ENCODE results near the gene RGS17. TPM values are rescaled to one million over a fixed set of nuclear protein-coding genes. Genes with fewer than 3 reads are reported as not detected.
"Not testable (repeated sequence)": the region's sequence is repeated elsewhere in the genome, so short reads cannot be mapped to it uniquely, and the experiment has no call there.

Gene RGS17
- total RNA-seq, 1 experiment from 2014 or later: 3.8 TPM

- Histone ChIP-seq H3K27me3 (ENCODE audit: control insufficient read depth, insufficient read depth, low read length) (no peaks in the 10 kb centered on the region), H3K36me3 (replicated peaks; ENCODE audit: control insufficient read depth, insufficient read depth, low read length) (no peaks in the 10 kb centered on the region)
Measured at GRCh38 chr6:153016846-153017245, 114.2 kb downstream of the RGS17 start.

GRCh38 chr6:153015094-153015640, 115.9 kb downstream of the RGS17 start:
- Histone ChIP-seq H3K27me3 (ENCODE audit: control insufficient read depth, insufficient read depth, low read length) (no peaks in the 10 kb centered on the region), H3K36me3 (replicated peaks; ENCODE audit: control insufficient read depth, insufficient read depth, low read length) (no peaks in the 10 kb centered on the region), H3K4me3 (ENCODE audit: insufficient read depth, low read depth, low read length) (no peak overlapping the region)
- DNase-seq: no peak

More at GRCh38 chr6:153016846-153017245, 114.2 kb downstream of the RGS17 start:
- H3K4me3 ChIP-seq (ENCODE audit: insufficient read depth, low read depth, low read length): no peak overlapping the region
- no peak for DNase-seq

GRCh38 chr6:153013438-153013837, 117.6 kb downstream of the RGS17 start:
- no peak for DNase-seq
- Histone ChIP-seq H3K4me3 (ENCODE audit: insufficient read depth, low read depth, low read length) (no peak overlapping the region), H3K27me3 (ENCODE audit: control insufficient read depth, insufficient read depth, low read length) (no peaks in the 10 kb centered on the region), H3K36me3 (replicated peaks; ENCODE audit: control insufficient read depth, insufficient read depth, low read length) (no peaks in the 10 kb centered on the region)

GRCh38 chr6:153012856-153013255, 118.2 kb downstream of the RGS17 start:
- no peak overlapping the region for H3K4me3 ChIP-seq (ENCODE audit: insufficient read depth, low read depth, low read length)
- no peaks in the 10 kb centered on the region for H3K36me3 ChIP-seq (replicated peaks; ENCODE audit: control insufficient read depth, insufficient read depth, low read length)
- no peak for DNase-seq
- no peaks in the 10 kb centered on the region for H3K27me3 ChIP-seq (ENCODE audit: control insufficient read depth, insufficient read depth, low read length)

- Histone ChIP-seq H3K36me3 (replicated peaks; ENCODE audit: control insufficient read depth, insufficient read depth, low read length) (no peaks in the 10 kb centered on the region; the same call in 1 of the 2 replicates), H3K4me3 (ENCODE audit: insufficient read depth, low read depth, low read length) (peak overlapping the region; percentile 96), H3K27me3 (ENCODE audit: control insufficient read depth, insufficient read depth, low read length) (no peaks in the 10 kb centered on the region)
- no peak for DNase-seq
Measured at GRCh38 chr6:153003366-153003690, 127.8 kb downstream of the RGS17 start.

GRCh38 chr6:153002613-153003365, 128.3 kb downstream of the RGS17 start, which contains the start of gene MTRF1L:
Gene MTRF1L, minus strand, starts transcription at chr6:153002709. Its CDS starts 24 bp downstream, at chr6:153002685.
- Histone ChIP-seq H3K4me3 (ENCODE audit: insufficient read depth, low read depth, low read length) (peak within 1 kb of the TSS; percentile 96), H3K27me3 (ENCODE audit: control insufficient read depth, insufficient read depth, low read length) (no peaks in the 10 kb centered on the region), H3K36me3 (replicated peaks; ENCODE audit: control insufficient read depth, insufficient read depth, low read length) (no peaks in the 10 kb centered on the region; the same call in 1 of the 2 replicates)
- DNase-seq: peak; percentile 90

- Histone ChIP-seq H3K4me3 (ENCODE audit: insufficient read depth, low read depth, low read length) (peak overlapping the region; percentile 96), H3K27me3 (ENCODE audit: control insufficient read depth, insufficient read depth, low read length) (no peaks in the 10 kb centered on the region), H3K36me3 (replicated peaks; ENCODE audit: control insufficient read depth, insufficient read depth, low read length) (peaks cover 3% of the 10 kb centered on the region)
- DNase-seq: peak; percentile 20
Measured at GRCh38 chr6:153001767-153002612, 129.1 kb downstream of the RGS17 start.

- not testable (repeated sequence) for H3K4me3 ChIP-seq (ENCODE audit: insufficient read depth, low read depth, low read length); H3K36me3 ChIP-seq (replicated peaks; ENCODE audit: control insufficient read depth, insufficient read depth, low read length); H3K27me3 ChIP-seq (ENCODE audit: control insufficient read depth, insufficient read depth, low read length); DNase-seq
Measured at GRCh38 chr6:153000790-153001189, 130.3 kb downstream of the RGS17 start.

GRCh38 chr6:153000243-153000642, 130.8 kb downstream of the RGS17 start:
- H3K27me3 ChIP-seq (ENCODE audit: control insufficient read depth, insufficient read depth, low read length): no peaks in the 10 kb centered on the region
- no peak overlapping the region for H3K4me3 ChIP-seq (ENCODE audit: insufficient read depth, low read depth, low read length)
- DNase-seq: no peak
- peaks cover 3% of the 10 kb centered on the region for H3K36me3 ChIP-seq (replicated peaks; ENCODE audit: control insufficient read depth, insufficient read depth, low read length)

- not testable (repeated sequence) for H3K4me3 ChIP-seq (ENCODE audit: insufficient read depth, low read depth, low read length); H3K27me3 ChIP-seq (ENCODE audit: control insufficient read depth, insufficient read depth, low read length); DNase-seq; H3K36me3 ChIP-seq (replicated peaks; ENCODE audit: control insufficient read depth, insufficient read depth, low read length)
Measured at GRCh38 chr6:152999538-152999937, 131.5 kb downstream of the RGS17 start.

GRCh38 chr6:152993847-152994246, 137.2 kb downstream of the RGS17 start:
- Histone ChIP-seq H3K36me3 (replicated peaks; ENCODE audit: control insufficient read depth, insufficient read depth, low read length) (peaks cover 7% of the 10 kb centered on the region), H3K4me3 (ENCODE audit: insufficient read depth, low read depth, low read length) (no peak overlapping the region), H3K27me3 (ENCODE audit: control insufficient read depth, insufficient read depth, low read length) (no peaks in the 10 kb centered on the region)
- DNase-seq: no peak

GRCh38 chr6:152993431-152993830, 137.7 kb downstream of the RGS17 start:
- DNase-seq: peak; percentile 56

GRCh38 chr6:152986978-152987377, 144.1 kb downstream of the RGS17 start:
- no peak for DNase-seq
- Histone ChIP-seq H3K27me3 (ENCODE audit: control insufficient read depth, insufficient read depth, low read length) (no peaks in the 10 kb centered on the region), H3K4me3 (ENCODE audit: insufficient read depth, low read depth, low read length) (no peak overlapping the region), H3K36me3 (replicated peaks; ENCODE audit: control insufficient read depth, insufficient read depth, low read length) (no peaks in the 10 kb centered on the region; the same call in 1 of the 2 replicates)

More at GRCh38 chr6:152993431-152993830, 137.7 kb downstream of the RGS17 start:
- Histone ChIP-seq H3K36me3 (replicated peaks; ENCODE audit: control insufficient read depth, insufficient read depth, low read length) (peaks cover 7% of the 10 kb centered on the region), H3K4me3 (ENCODE audit: insufficient read depth, low read depth, low read length) (no peak overlapping the region), H3K27me3 (ENCODE audit: control insufficient read depth, insufficient read depth, low read length) (no peaks in the 10 kb centered on the region)

- H3K4me3 ChIP-seq (ENCODE audit: insufficient read depth, low read depth, low read length); H3K36me3 ChIP-seq (replicated peaks; ENCODE audit: control insufficient read depth, insufficient read depth, low read length); DNase-seq; H3K27me3 ChIP-seq (ENCODE audit: control insufficient read depth, insufficient read depth, low read length): not testable (repeated sequence)
Measured at GRCh38 chr6:152985300-152985699, 145.8 kb downstream of the RGS17 start.

- H3K27me3 ChIP-seq (ENCODE audit: control insufficient read depth, insufficient read depth, low read length): no peaks in the 10 kb centered on the region
- no peak for DNase-seq
- H3K4me3 ChIP-seq (ENCODE audit: insufficient read depth, low read depth, low read length): peak overlapping the region; percentile 47
- no peaks in the 10 kb centered on the region for H3K36me3 ChIP-seq (replicated peaks; ENCODE audit: control insufficient read depth, insufficient read depth, low read length)
Measured at GRCh38 chr6:152984513-152984872, 146.6 kb downstream of the RGS17 start.
